SU-DHL-6 (cell line): ENCODE measurements around the gene OPN3.

ENCODE experiments used
- H2AFZ ChIP-seq: fragments of 200-600 bp; sonication (generic); 2 replicates; pipeline ENCODE4 v1.6.1; 2014; ENCODE audit warnings: low read depth, mild to moderate bottlenecking, moderate library complexity, mixed read lengths, antibody characterized with exemption, low read length; ENCODE audit not compliant: severe bottlenecking
- H3F3A ChIP-seq: fragments of 200-600 bp; shearing (Covaris generic); 2 replicates; pipeline ENCODE4 v1.6.0; 2016; ENCODE audit warnings: antibody characterized with exemption, mild to moderate bottlenecking; ENCODE audit not compliant: insufficient read depth
- H3K27ac ChIP-seq: fragments of 200-600 bp; sonication (generic); 2 replicates; pipeline ENCODE4 v1.5.1; 2016; ENCODE audit warnings: low read depth, mild to moderate bottlenecking, low read length, moderate library complexity, mixed read lengths
- H3K27me3 ChIP-seq: fragments of 200-600 bp; sonication (generic), shearing (Covaris generic); 2 replicates; pipeline ENCODE4 v1.6.0; 2014; ENCODE audit warnings: mild to moderate bottlenecking, low read length
- H3K36me3 ChIP-seq: fragments of 200-600 bp; sonication (generic); 2 replicates; pipeline ENCODE4 v1.6.1; 2014; ENCODE audit warnings: mild to moderate bottlenecking, low read length, mixed read lengths
- H3K4me2 ChIP-seq: fragments of 300-600, 200-600 bp; shearing (Covaris generic), sonication (generic); 2 replicates; pipeline ENCODE4 v1.6.0; 2014; ENCODE audit warnings: low read length, low read depth, mild to moderate bottlenecking; ENCODE audit not compliant: poor library complexity, severe bottlenecking
- H3K4me3 ChIP-seq: fragments of 200-600 bp; sonication (generic); 2 replicates; pipeline ENCODE4 v1.5.1; 2014; ENCODE audit warnings: antibody characterized with exemption, low read length, mild to moderate bottlenecking, mixed read lengths; ENCODE audit not compliant: insufficient read depth, poor library complexity, severe bottlenecking
- H3K79me2 ChIP-seq: fragments of 200-600 bp; sonication (generic); 2 replicates; pipeline ENCODE4 v1.6.1; 2014; ENCODE audit warnings: mild to moderate bottlenecking, low read length, moderate library complexity; ENCODE audit not compliant: insufficient read depth
- H3K9ac ChIP-seq: fragments of 200-600 bp; sonication (generic); 2 replicates; pipeline ENCODE4 v1.7.0; 2014; ENCODE audit warnings: mild to moderate bottlenecking, low read length
- H3K9me2 ChIP-seq: fragments of 200-600 bp; sonication (generic); replicated peaks from 2 replicates; pipeline ENCODE4 v1.6.1; 2014; ENCODE audit warnings: low read length; ENCODE audit not compliant: insufficient read depth
- H3K9me3 ChIP-seq: fragments of 200-600 bp; sonication (generic); 2 replicates; pipeline ENCODE4 v1.6.1; 2014; ENCODE audit warnings: low read length, mixed read lengths; ENCODE audit not compliant: insufficient read depth
- H4K20me1 ChIP-seq: fragments of 200-600 bp; sonication (generic); 2 replicates; pipeline ENCODE4 v1.6.1; 2014; ENCODE audit warnings: low read depth, mild to moderate bottlenecking, antibody characterized with exemption, low read length, moderate library complexity, mixed read lengths
- CTCF ChIP-seq: fragments of 200-600 bp; sonication (generic); IDR thresholded peaks from one replicate; pipeline ENCODE4 v1.5.1; 2017; ENCODE audit warnings: antibody characterized with exemption, mild to moderate bottlenecking, low read length, moderate library complexity; ENCODE audit not compliant: insufficient read depth, poor library complexity, severe bottlenecking
- EZH2phosphoT487 ChIP-seq: fragments of 200-600 bp; sonication (generic), shearing (Covaris generic); conservative IDR thresholded peaks from 2 replicates; pipeline ENCODE4 v1.6.1; 2018; ENCODE audit warnings: mild to moderate bottlenecking, antibody characterized with exemption, low read length, moderate library complexity, mixed read lengths

Gene OPN3

DNA sequence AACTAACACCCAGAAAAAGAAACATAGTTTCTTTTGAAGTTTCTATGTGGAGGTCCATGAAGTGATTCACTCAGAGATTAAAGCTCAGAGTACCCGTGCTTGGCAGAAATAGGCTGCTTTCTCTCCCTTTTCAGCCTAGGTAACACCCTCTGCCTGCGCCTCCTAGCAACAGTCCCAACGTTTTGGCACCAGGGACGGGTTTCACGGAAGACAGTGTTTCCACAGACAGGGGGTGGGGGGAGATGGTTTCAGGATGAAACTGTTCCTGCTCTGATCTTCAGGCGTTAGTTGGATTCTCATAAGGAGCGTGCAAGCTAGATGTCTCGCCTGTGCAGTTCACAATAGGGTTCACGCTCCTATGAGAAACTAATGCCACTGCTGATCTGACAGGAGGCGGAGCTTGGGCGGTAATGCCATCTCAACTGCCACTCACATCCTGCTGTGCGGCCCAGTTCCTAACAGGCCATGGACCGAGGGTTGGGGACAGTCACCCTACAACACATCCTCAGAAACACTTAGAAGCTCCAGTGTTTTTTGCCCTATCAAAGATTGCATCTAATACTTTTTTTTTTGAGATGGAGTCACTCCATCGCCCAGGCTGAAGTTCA is 53.2 kb downstream of the OPN3 start:
- H3K4me2 ChIP-seq: no peak overlapping the region
- H3K27ac ChIP-seq: no peak overlapping the region
- no peak overlapping the region for H3K4me3 ChIP-seq
- no peaks in the 10 kb centered on the region for H4K20me1 ChIP-seq
- no peaks in the 10 kb centered on the region for H3F3A ChIP-seq
- H3K79me2 ChIP-seq: no peaks in the 10 kb centered on the region
- H3K9ac ChIP-seq: no peak overlapping the region
- H3K27me3 ChIP-seq: no peaks in the 10 kb centered on the region
- TF ChIP-seq EZH2phosphoT487 (no peak), CTCF (no peak)
- H2AFZ ChIP-seq: no peak overlapping the region
- no peaks in the 10 kb centered on the region for H3K9me3 ChIP-seq
- H3K9me2 ChIP-seq: no peaks in the 10 kb centered on the region
- peaks cover 8% of the 10 kb centered on the region for H3K36me3 ChIP-seq

DNA sequence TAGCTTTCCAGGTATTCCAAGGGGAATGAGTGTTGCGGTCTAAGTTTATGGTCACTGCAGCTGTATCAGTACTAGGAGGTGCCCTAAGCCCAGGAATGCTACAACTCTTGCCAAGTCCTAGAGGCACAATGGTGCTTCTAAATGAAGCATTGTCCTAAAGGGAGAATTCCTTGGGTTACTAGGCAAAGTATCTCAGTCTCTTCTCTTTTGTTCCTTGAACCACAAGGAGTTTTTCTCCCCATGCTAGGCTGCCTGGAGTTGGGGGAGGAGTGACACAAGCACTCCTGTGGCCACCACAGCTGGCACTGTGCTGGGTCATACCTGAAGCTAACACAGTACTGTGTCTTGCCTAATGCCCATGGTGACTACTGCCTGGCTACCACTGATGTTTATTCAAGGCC is 57.2 kb downstream of the OPN3 start:
- no peaks in the 10 kb centered on the region for H3K79me2 ChIP-seq
- H3K4me3 ChIP-seq: no peak overlapping the region
- H3K27me3 ChIP-seq: no peaks in the 10 kb centered on the region
- no peaks in the 10 kb centered on the region for H3F3A ChIP-seq
- H2AFZ ChIP-seq: no peak overlapping the region
- H3K9me3 ChIP-seq: no peaks in the 10 kb centered on the region
- no peak overlapping the region for H3K9ac ChIP-seq
- no peaks in the 10 kb centered on the region for H3K9me2 ChIP-seq
- no peak for TF ChIP-seq CTCF
- no peak for TF ChIP-seq EZH2phosphoT487
- no peak overlapping the region for H3K4me2 ChIP-seq
- H4K20me1 ChIP-seq: no peaks in the 10 kb centered on the region
- H3K27ac ChIP-seq: no peak overlapping the region
- peaks cover 15% of the 10 kb centered on the region for H3K36me3 ChIP-seq

GRCh38 chr1:241579434-241579833 is 60.7 kb downstream of the OPN3 start:
- no peaks in the 10 kb centered on the region for H3K9me2 ChIP-seq
- H4K20me1 ChIP-seq: no peaks in the 10 kb centered on the region
- no peak overlapping the region for H3K4me2 ChIP-seq
- H3K4me3 ChIP-seq: no peak overlapping the region
- no peak overlapping the region for H3K9ac ChIP-seq
- H3K9me3 ChIP-seq: no peaks in the 10 kb centered on the region
- H3K36me3 ChIP-seq: peaks cover 29% of the 10 kb centered on the region
- no peaks in the 10 kb centered on the region for H3K27me3 ChIP-seq
- no peak overlapping the region for H2AFZ ChIP-seq
- no peak overlapping the region for H3K27ac ChIP-seq
- TF ChIP-seq CTCF (no peak), EZH2phosphoT487 (no peak)
- no peaks in the 10 kb centered on the region for H3K79me2 ChIP-seq
- no peaks in the 10 kb centered on the region for H3F3A ChIP-seq

DNA sequence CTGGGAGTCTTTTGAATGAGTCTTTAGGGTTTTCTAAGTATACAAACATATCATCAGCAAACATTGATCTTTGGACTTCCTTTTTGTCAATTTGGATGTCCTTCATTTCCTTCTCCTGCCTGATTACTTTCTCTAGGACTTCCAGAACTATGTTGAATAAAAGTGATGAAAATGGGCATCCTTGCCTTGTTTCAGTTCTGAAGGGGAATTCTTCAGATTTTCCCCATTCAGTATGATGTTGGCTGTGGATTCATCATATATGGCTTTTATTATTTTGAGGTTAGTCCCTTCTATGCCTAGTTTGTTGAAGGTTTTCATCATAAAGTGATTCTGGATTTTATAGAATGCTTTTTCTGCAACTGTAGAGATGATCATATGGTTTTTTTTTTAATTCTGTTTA is 66.0 kb downstream of the OPN3 start:
- Histone ChIP-seq H3K9ac (no peak overlapping the region), H3K4me2 (no peak overlapping the region), H3K79me2 (no peaks in the 10 kb centered on the region), H3K36me3 (peaks cover 17% of the 10 kb centered on the region), H3F3A (no peaks in the 10 kb centered on the region), H4K20me1 (no peaks in the 10 kb centered on the region), H3K9me2 (no peaks in the 10 kb centered on the region), H3K4me3 (no peak overlapping the region), H3K27ac (no peak overlapping the region), H3K27me3 (no peaks in the 10 kb centered on the region), H3K9me3 (no peaks in the 10 kb centered on the region), H2AFZ (no peak overlapping the region)
- no peak for TF ChIP-seq EZH2phosphoT487
- TF ChIP-seq CTCF: no peak
